ENCODE measurements around the gene RAB17.
A peak's percentile ranks its signal among the peaks of the same experiment; 100 is the strongest.

Gene RAB17

DNA sequence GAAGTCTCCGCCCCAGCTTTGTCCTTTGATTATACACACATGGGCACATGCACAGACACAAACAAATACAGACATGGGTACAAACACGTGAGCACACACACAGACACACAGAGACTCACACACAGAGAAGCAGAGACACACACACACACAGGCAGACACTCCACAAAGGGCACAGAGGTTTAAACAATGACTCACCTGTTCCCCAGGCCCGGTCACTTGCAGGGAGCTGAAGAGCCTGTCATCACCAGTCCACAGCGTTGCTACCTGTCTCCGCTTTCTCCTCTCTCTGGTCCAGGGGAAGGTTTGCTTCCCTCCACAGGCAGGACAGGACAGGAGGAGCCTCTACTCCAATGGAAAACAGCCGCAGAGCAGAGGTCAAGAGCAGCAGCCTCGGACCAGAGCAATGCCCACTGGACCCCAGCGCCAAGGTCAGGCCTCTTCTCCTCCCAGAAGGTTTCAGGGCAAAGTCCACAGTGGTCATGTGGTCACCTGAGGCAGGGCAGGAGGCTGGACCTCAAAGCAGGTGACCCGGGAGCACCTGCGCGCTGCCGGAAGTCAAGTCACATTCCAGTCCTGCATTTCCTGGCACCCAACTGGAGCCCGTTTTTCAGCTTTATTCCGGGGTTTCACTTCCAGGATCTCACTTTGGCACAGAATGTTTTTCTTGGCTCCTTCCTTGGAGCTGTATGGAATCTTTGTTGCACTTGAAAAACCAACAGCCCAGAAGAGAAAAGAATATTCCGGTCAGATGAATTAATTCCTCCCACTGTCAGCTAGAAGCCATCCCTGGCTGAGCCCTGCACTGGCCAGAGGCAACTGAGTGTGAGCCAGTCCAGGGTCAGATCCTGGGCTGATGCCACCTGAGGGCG is at the start of gene RAB17:
RAB17 (minus strand) TSS at position 463 of the 869 bp plus-strand sequence. CDS start 4,580 bp downstream, outside the sequence.
- no peak for DNase-seq

DNA sequence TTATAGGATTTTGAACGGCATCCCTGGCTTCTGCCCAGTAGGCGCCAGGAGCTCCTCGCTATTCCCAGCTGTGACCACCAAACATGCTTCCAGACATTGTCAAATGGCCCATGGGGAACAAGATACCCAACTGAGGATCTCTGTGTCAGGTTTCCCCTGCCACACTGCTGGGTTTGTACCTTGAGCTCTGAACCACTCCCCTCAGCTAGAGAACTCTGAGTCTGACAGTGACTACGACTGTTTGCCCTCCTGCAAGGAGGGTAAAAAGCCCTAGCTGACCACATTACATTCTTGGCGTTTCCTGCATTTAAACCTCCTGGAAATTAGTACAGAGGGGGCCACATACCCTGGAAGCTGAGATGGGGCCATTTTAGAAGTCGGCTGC is 49.3 kb upstream of the RAB17 start:
- DNase-seq: no peak

DNA sequence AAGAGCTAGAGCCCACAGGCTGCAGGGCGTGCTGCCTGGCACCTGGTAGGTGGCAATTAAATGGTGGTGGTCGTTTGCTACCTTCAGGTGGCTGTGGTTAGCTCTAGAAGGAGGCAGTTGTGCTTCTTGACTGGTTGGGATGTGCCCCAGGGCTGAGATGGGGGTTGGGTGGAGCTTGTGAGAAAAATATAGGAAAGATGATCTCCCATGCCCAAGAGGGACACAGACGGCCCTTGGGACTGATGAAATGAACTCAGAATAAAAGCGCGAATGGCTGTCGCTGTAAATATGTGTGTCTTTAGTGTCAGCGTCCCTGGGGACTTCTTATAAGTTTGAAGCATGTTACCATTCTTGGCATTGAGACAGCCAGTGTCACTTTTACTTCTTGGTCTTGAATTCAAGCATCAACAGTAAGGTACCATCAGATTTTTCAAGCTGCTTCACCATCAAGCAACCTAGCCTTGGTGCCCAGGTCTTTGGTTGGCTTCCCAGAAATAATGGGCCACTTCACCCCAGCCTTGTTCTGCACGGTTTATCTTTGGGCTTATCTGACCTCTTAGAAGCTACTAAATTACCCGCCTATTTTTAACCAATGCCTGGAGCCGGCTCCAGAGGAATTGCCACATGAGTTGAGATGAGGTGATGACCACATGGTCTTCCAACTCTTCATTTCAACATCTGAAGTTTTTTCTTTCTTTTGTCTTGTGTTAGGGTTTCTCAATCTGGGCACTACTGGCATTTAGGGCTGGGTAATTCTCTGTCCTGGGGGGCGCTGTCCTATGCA is 48.7 kb upstream of the RAB17 start:
- DNase-seq: no peak

DNA sequence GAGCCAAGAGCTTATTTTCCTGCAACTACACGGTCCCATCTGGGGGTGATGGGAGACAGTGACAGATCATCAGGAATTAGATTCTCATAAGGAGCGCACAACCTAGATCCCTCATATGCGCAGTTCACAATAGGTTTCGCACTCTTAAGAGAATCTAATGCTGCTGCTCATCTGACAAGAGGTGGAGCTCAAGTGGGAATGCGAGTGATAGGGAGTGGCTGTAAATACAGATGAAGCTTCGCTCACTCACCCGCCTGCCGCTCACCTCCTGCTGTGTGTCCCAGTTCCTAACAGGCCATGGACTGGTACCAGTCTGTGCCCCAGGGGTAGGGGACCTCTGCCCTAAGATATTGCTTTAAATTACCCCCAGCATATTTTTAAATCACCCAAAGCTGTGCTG is 47.6 kb upstream of the RAB17 start:
- no peak for DNase-seq

- no peak for DNase-seq
These were observed 47.0 kb upstream of the RAB17 start for GRCh38 chr2:237637429-237638135.

DNA sequence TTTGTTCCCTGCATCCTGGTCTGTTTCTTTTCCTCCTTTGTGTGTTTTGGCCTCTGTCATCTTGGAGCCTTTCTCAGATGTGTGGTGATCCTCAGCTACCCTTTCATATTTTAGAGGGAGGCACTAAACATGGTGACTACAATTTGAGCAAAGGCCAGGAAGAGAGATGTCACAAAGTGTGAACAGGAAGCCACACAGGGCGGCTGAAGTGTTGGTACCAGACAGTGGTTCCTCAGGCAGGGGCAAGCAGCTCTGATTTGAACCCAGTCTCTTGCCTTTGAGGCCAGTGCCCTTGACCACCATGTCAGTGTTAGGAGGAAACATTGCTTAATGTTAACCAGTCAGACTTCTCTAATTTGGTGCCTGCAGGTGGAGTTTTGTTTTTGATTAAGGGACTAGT is 46.0 kb upstream of the RAB17 start:
- DNase-seq: peak; percentile 9

GRCh38 chr2:237633061-237633561 is 42.6 kb upstream of the RAB17 start:
- DNase-seq: no peak

GRCh38 chr2:237631801-237632585 is 41.5 kb upstream of the RAB17 start:
- no peak for DNase-seq

- no peak for DNase-seq
These were observed 40.7 kb upstream of the RAB17 start for GRCh38 chr2:237631007-237631785.

DNA sequence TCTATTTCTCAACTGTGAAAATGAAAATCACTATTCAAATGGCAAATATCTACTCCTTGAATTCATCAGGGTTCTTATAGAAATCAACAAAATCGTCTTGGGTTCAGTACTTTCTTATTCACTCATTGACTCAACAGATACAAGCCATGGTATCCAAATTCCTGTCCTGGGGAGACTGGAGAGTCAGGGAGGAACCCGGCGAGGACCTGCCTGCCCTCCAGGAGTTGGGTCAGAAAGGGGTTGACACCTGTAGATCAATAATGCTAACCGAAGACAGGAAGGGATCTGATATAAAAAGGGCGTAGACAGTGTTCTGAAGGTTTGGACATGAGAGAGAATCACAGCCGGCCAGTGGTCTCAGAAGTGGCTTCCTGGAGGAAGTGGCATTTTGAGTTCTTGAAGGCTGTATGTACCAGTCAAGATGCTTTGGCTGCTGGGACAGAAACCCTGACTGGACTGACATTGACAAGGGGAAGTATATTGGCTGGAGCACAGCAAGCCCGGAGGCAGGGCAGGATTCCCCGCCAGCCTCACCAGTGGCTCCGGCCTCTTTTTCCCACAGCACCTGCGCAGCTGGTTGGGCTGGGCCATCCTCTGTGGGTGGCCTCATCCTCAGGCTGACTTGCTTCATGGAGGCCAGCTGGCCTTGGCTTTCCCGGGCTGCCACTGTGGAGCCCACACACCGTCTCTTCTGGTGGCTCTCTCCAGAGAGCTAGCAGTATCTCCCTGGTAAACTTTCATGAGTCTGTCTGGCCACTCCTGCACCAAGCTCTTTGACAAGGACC is 39.9 kb upstream of the RAB17 start:
- DNase-seq: no peak

GRCh38 chr2:237629739-237630138 is 39.2 kb upstream of the RAB17 start:
- DNase-seq: no peak

DNA sequence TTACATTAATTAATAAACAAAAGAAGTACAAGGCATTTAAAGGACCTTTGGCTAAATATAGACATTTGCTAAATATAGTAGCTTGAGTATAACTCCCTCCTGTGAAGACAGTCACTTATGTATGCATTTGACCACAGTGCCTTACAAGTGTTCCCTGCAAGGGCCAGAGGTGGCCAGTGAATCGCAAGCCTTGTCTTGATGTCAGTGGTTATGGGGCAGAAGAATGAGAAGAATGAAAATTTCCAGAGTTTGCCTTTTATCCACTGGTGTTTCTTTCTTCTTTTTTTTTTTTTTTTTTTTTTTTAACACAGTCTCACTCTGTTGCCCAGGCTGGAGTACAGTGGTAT is 38.6 kb upstream of the RAB17 start:
- DNase-seq: no peak

DNA sequence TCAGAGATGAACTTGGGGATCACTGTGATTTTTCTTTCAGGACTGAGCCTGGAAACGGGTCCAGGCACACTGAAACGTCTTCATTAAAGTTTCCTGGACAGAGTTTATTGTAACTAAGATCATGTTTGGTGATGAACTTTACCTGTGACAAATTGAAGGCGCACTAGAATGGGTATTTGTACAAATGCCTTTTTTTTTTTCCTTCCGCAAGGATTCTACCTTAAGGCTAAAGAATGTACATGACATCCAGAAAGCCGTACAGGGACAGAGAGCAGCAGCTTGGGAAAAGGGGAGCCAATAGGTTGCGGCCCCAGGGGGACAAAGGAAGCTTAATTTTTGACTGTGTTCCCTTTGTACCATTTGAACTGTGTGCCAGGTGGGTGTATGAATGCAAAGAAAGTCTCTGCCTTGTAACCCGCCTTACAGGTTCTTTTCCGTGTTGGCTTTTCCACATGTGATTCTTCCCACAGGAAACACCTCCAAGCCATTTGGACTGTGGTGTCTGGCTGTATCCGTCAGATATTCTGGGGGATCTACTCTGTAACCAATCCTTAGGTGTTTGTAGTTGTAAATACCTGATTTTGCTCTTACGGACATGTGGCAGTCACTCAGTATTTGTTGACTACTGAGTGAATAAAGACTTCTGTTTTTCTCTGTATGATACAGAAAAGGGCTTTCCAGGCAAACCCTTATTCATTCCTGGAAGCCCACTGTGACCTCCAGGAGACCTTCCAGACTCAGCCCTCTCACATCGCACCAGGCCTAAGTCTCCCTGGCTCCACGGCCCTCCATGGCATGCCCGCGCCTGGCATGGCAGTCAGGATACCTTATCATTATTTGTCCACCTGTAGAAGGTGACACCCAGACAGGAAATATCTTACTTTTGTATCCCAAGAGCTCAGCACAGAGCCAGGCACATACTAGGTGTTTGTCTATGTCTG is 38.0 kb upstream of the RAB17 start:
- no peak for DNase-seq

- no peak for DNase-seq
These were observed 37.1 kb upstream of the RAB17 start, which contains the start of gene LRRFIP1 for GRCh38 chr2:237627441-237628246. Gene LRRFIP1 (plus strand): TSS chr2:237627587. CDS start chr2:237627645, 58 bp downstream.

DNA sequence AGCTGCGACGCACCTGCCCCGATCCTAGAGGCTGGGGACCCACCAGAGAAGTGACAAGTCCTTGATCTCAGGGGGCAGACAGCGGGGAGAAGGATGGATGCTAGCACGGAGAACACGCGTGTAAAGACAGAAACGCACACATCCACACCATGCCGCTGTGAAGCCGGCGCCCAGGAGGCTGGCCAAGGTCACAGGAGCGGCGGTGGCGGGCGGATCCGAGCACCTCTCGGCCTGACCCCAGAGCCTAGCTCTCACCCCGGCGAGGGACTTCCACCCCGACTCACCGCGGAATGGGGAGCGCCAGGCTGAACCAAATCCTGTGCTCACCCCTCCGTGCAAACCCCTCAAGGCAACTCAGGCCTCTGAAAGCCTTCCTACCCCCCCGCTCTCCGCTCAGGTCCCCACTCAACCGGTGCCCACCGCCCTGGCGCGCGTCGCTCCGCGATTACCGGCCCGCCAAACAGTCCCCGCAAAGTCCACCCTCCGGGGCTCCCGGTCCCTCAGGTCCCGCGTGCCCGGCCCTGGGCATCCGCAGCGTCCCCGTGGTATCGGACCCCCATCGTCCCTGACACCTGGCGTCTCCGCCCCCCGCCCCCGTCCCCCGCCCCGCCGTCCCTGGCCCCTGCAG is 36.4 kb upstream of the RAB17 start:
- no peak for DNase-seq

DNA sequence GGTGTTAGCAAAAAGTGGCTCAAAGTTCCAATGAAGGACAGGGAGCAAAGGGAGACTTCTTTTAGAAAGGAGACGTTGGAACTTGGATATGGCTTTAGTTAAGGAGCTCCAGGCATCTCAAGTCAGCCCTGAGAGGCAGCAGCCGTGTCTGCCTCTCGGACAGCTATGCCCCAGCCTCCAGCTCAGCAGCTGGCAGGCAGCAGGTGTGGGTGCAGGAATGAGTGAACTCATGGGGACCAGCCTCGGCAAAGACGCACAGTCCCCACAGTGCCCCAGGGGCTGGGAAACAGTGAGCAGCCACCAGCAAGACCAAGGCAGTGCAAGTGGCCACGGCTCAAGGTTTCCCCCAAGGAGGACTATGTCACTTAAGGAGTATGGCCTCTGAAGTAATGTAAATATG is 35.2 kb upstream of the RAB17 start:
- no peak for DNase-seq

GRCh38 chr2:237625216-237625705 is 34.7 kb upstream of the RAB17 start:
- no peak for DNase-seq

GRCh38 chr2:237624565-237624964 is 34.0 kb upstream of the RAB17 start:
- no peak for DNase-seq

All from CD4-positive, alpha-beta T cell treated with Interleukin-21 for 1 hour (primary cell).